PC-9 (cell line): ENCODE data around the gene EXOC3L2.

ENCODE experiments used
- EZH2 ChIP-seq: fragments of 200-600 bp; sonication (generic); IDR thresholded peaks from 2 replicates; pipeline ENCODE4 v1.8.0; 2017; ENCODE audit warnings: antibody characterized with exemption, low read depth
- TF ChIP-seq, protein P1 (sequence below): fragments of 200-600 bp; sonication (generic); conservative IDR thresholded peaks from 2 replicates; pipeline ENCODE4 v1.6.1; 2017; ENCODE audit warnings: mixed run types, antibody characterized with exemption, mild to moderate bottlenecking, moderate library complexity

DNA sequence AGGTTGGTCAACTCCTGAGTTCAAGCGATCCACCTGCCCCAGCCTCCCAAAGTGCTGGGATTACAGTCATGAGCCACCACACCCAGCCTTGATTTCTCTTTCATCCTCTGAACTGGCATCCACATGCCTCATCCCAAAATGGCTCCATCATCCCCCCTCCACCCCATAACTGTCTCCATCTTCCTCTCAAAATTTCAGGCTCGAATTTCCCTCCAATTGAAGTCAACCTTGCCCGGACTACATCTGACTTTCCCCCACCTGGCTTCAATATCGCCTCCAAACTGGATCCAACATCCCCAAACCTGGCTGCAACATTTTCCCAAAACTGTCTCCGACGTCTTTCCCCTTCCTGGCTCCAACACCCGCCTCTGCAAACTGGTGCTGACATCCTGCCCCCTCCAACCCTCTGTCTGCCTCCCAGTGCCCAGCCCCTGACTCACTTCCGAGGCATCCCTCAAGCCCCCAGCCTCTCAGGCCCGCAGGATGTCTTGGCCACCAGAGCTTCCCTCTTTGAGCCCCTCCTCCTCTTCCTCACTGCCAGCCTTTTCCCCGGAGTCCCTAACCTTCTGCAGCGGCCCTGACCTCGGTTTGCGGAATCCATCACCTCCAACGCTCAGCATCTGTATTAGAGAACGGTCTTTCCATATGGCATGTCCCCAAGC, 943 bp downstream of the EXOC3L2 start:
- TF ChIP-seq, protein P1, sequence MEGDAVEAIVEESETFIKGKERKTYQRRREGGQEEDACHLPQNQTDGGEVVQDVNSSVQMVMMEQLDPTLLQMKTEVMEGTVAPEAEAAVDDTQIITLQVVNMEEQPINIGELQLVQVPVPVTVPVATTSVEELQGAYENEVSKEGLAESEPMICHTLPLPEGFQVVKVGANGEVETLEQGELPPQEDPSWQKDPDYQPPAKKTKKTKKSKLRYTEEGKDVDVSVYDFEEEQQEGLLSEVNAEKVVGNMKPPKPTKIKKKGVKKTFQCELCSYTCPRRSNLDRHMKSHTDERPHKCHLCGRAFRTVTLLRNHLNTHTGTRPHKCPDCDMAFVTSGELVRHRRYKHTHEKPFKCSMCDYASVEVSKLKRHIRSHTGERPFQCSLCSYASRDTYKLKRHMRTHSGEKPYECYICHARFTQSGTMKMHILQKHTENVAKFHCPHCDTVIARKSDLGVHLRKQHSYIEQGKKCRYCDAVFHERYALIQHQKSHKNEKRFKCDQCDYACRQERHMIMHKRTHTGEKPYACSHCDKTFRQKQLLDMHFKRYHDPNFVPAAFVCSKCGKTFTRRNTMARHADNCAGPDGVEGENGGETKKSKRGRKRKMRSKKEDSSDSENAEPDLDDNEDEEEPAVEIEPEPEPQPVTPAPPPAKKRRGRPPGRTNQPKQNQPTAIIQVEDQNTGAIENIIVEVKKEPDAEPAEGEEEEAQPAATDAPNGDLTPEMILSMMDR = no peak
- no peak for TF ChIP-seq EZH2
